ENCODE results near the gene MC1R.
"Not testable (repeated sequence)": the region's sequence is repeated elsewhere in the genome, so short reads cannot be mapped to it uniquely, and the experiment has no call there.

Gene MC1R

GRCh38 chr16:89918453-89919347 lies at the start of gene MC1R:
Gene MC1R (plus strand): TSS chr16:89918862. CDS start chr16:89919259, 397 bp downstream.
- DNase-seq = peak; percentile 34

- no peak for DNase-seq
These were observed 48.8 kb upstream of the MC1R start for GRCh38 chr16:89869911-89870310.

- DNase-seq = no peak
These were observed 48.2 kb upstream of the MC1R start for GRCh38 chr16:89870440-89870839.

GRCh38 chr16:89871895-89872294 lies 46.8 kb upstream of the MC1R start:
- DNase-seq = no peak

- peak; percentile 88 for DNase-seq
These were observed 45.3 kb upstream of the MC1R start, which contains the start of gene TCF25 for GRCh38 chr16:89873109-89873971. Gene TCF25 (plus strand): TSS chr16:89873592. CDS start chr16:89873668, 76 bp downstream.

- DNase-seq = peak; percentile 93
These were observed 44.5 kb upstream of the MC1R start for GRCh38 chr16:89873972-89874689.

- not testable (repeated sequence) for DNase-seq
These were observed 39.5 kb upstream of the MC1R start for GRCh38 chr16:89879123-89879522.

GRCh38 chr16:89880477-89881367 lies 37.9 kb upstream of the MC1R start:
- DNase-seq = no peak

- DNase-seq = no peak
These were observed 37.3 kb upstream of the MC1R start for GRCh38 chr16:89881368-89881730.

- no peak for DNase-seq
These were observed 35.2 kb upstream of the MC1R start for GRCh38 chr16:89883346-89884040.

GRCh38 chr16:89884041-89884421 lies 34.6 kb upstream of the MC1R start:
- DNase-seq = no peak

GRCh38 chr16:89887243-89887642 lies 31.4 kb upstream of the MC1R start:
- DNase-seq = no peak

GRCh38 chr16:89890200-89890599 lies 28.5 kb upstream of the MC1R start:
- peak; percentile 36 for DNase-seq

GRCh38 chr16:89890886-89891657 lies 27.6 kb upstream of the MC1R start:
- no peak for DNase-seq

- DNase-seq = no peak
These were observed 26.5 kb upstream of the MC1R start for GRCh38 chr16:89892055-89892630.

GRCh38 chr16:89892635-89893034 lies 26.0 kb upstream of the MC1R start:
- no peak for DNase-seq

- no peak for DNase-seq
These were observed 24.8 kb upstream of the MC1R start for GRCh38 chr16:89893642-89894548.

GRCh38 chr16:89895482-89896250 lies 23.0 kb upstream of the MC1R start:
- no peak for DNase-seq
